ENCODE measurements around the gene MEGF8. TPM values are rescaled to one million over a fixed set of nuclear protein-coding genes. Genes with fewer than 3 reads are reported as not detected.

MEGF8 gene
- total RNA-seq, 1 experiment from 2014 or later: 7.7 TPM

DNA sequence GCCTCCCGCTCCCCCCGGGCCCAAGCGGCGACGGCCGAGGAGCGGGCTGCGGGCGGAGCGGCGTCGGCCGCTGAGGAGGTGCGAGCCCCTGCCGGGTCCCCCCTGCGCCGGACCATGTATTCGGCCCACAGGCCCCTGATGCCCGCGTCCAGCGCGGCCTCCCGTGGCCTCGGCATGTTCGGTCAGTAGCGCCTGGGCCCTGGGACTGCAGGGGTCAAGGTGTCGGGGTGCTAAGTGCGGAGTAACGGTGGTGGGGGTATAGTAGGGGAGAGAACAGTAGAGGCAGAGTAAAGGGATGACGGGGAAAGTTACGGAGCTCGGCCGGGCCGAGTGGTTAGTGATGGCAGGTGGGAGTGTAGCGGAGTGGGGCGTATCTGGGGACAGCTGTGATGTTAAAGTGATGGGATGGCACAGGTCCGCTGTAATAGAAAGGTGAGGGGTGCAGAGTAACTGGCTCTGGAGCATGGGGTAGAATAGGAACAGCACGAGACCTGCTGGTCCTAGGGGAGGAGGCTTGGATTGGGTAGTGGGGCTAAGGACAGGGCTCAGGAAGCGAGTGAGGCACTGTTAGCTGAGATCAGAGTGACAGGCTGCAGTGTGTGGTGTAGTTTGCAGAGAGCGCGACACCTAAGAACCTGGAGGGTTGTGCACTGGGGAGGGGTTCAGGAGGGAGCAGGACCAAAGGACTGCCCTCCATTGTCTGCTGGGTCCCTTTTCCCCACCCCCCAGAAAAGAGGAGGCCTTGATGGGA, 40.7 kb upstream of the MEGF8 start:
- intact Hi-C loops (cut with micrococcal nuclease): no loop called here
- H3K79me2 ChIP-seq (ENCODE audit: low read length): no peaks in the 10 kb centered on the region
- no peaks in the 10 kb centered on the region for H3K36me3 ChIP-seq (ENCODE audit: low read depth, low read length)
- no peaks in the 10 kb centered on the region for H3K27me3 ChIP-seq (ENCODE audit: low read length)
- ChIA-PET POLR2A (ENCODE audit: unreplicated experiment) (no interaction called here), CTCF (no interaction called here)
- no peak for ATAC-seq
- no peaks in the 10 kb centered on the region for H3K9me3 ChIP-seq (ENCODE audit: low read length)
- H3K4me3 ChIP-seq (ENCODE audit: low read length): no peak overlapping the region
- H2AFZ ChIP-seq (ENCODE audit: low read length): no peak overlapping the region
- H3K9ac ChIP-seq (ENCODE audit: low read length): no peak overlapping the region
- H3F3A ChIP-seq (ENCODE audit: low read length, unreplicated experiment): no peaks in the 10 kb centered on the region
- H3K4me1 ChIP-seq (ENCODE audit: insufficient read depth, low read length): no peaks in the 10 kb centered on the region
- H3K9me2 ChIP-seq (replicated peaks; ENCODE audit: low read length): no peaks in the 10 kb centered on the region
- no peak overlapping the region for H3K4me2 ChIP-seq (ENCODE audit: low read length)
- no peaks in the 10 kb centered on the region for H4K20me1 ChIP-seq (ENCODE audit: low read length)
- no peak for TF ChIP-seq EZH2phosphoT487 (IDR thresholded peaks at IDR 0.05; ENCODE audit: borderline replicate concordance, low read length)
- TF ChIP-seq, protein P1, sequence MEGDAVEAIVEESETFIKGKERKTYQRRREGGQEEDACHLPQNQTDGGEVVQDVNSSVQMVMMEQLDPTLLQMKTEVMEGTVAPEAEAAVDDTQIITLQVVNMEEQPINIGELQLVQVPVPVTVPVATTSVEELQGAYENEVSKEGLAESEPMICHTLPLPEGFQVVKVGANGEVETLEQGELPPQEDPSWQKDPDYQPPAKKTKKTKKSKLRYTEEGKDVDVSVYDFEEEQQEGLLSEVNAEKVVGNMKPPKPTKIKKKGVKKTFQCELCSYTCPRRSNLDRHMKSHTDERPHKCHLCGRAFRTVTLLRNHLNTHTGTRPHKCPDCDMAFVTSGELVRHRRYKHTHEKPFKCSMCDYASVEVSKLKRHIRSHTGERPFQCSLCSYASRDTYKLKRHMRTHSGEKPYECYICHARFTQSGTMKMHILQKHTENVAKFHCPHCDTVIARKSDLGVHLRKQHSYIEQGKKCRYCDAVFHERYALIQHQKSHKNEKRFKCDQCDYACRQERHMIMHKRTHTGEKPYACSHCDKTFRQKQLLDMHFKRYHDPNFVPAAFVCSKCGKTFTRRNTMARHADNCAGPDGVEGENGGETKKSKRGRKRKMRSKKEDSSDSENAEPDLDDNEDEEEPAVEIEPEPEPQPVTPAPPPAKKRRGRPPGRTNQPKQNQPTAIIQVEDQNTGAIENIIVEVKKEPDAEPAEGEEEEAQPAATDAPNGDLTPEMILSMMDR (conservative IDR thresholded peaks at IDR 0.05; ENCODE audit: low read depth, low read length): no peak
- TF ChIP-seq EZH2 (IDR thresholded peaks at IDR 0.05; ENCODE audit: low read length, unreplicated experiment): no peak
- DNase-seq: no peak
- no TSS peak for BruUV-seq (replicated peaks)
- no peak overlapping the region for H3K27ac ChIP-seq (ENCODE audit: low read length)

DNA sequence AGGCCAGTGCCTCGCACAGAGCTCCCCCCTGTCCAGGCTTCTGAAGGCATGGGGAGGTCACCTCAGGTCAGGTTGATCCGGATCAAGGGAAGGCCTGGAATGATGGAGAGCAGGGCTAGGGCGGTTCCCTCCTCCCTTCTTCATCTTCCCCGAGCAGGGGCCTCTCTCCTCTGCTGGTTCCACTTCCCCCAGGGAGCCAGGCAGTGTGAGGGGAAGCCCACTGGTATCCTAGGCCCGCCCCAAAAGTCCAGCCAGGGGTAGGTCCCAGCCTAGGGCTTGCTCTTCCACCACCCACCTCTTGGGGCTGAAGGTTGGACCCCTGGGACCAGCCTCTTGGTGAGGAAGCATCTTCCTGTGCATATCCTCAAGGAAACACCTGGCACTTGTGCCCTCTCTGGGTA, 39.9 kb upstream of the MEGF8 start:
- Histone ChIP-seq H3F3A (ENCODE audit: low read length, unreplicated experiment) (no peaks in the 10 kb centered on the region), H3K79me2 (ENCODE audit: low read length) (no peaks in the 10 kb centered on the region), H3K36me3 (ENCODE audit: low read depth, low read length) (no peaks in the 10 kb centered on the region), H2AFZ (ENCODE audit: low read length) (no peak overlapping the region), H3K27me3 (ENCODE audit: low read length) (no peaks in the 10 kb centered on the region), H3K4me2 (ENCODE audit: low read length) (no peak overlapping the region), H3K4me3 (ENCODE audit: low read length) (no peak overlapping the region), H3K9me3 (ENCODE audit: low read length) (no peaks in the 10 kb centered on the region), H4K20me1 (ENCODE audit: low read length) (no peaks in the 10 kb centered on the region), H3K9ac (ENCODE audit: low read length) (no peak overlapping the region), H3K9me2 (replicated peaks; ENCODE audit: low read length) (no peaks in the 10 kb centered on the region), H3K4me1 (ENCODE audit: insufficient read depth, low read length) (no peaks in the 10 kb centered on the region), H3K27ac (ENCODE audit: low read length) (no peak overlapping the region)
- CTCF ChIA-PET: no interaction called here
- ATAC-seq (no peak), DNase-seq (no peak)
- no TSS peak for BruUV-seq (replicated peaks)
- intact Hi-C loops (cut with micrococcal nuclease): no loop called here
- TF ChIP-seq EZH2 (IDR thresholded peaks at IDR 0.05; ENCODE audit: low read length, unreplicated experiment): no peak
- TF ChIP-seq, protein P1 (conservative IDR thresholded peaks at IDR 0.05; ENCODE audit: low read depth, low read length): no peak
- TF ChIP-seq EZH2phosphoT487 (IDR thresholded peaks at IDR 0.05; ENCODE audit: borderline replicate concordance, low read length): no peak
- POLR2A ChIA-PET (ENCODE audit: unreplicated experiment): no interaction called here

DNA sequence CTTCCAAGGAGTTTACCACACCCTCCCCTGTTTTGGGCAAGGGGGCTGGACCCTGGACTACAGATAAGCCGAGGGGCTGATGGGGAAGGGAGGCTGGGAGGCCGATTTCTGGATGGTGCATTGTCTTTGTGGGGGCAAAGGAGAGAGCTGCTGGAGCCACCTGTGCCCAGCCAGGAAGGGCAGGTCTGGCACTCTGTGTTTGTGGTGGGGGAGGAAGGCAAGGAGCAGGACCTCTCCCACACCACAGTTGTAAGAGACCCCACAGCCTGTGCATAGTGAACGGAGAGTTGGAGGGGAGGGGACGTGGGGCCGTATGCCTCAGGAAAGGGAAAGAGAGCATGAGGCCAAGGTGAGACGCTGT, 39.5 kb upstream of the MEGF8 start:
- no TSS peak for BruUV-seq (replicated peaks)
- H3K36me3 ChIP-seq (ENCODE audit: low read depth, low read length): no peaks in the 10 kb centered on the region
- no peaks in the 10 kb centered on the region for H3K9me3 ChIP-seq (ENCODE audit: low read length)
- no peak overlapping the region for H3K4me3 ChIP-seq (ENCODE audit: low read length)
- H3K9ac ChIP-seq (ENCODE audit: low read length): no peak overlapping the region
- intact Hi-C loops (cut with micrococcal nuclease): no loop called here
- ChIA-PET POLR2A (ENCODE audit: unreplicated experiment) (no interaction called here), CTCF (no interaction called here)
- H3F3A ChIP-seq (ENCODE audit: low read length, unreplicated experiment): no peaks in the 10 kb centered on the region
- TF ChIP-seq, protein P1 (conservative IDR thresholded peaks at IDR 0.05; ENCODE audit: low read depth, low read length): no peak
- TF ChIP-seq EZH2 (IDR thresholded peaks at IDR 0.05; ENCODE audit: low read length, unreplicated experiment) (no peak), EZH2phosphoT487 (IDR thresholded peaks at IDR 0.05; ENCODE audit: borderline replicate concordance, low read length) (no peak)
- H3K4me1 ChIP-seq (ENCODE audit: insufficient read depth, low read length): no peaks in the 10 kb centered on the region
- H3K79me2 ChIP-seq (ENCODE audit: low read length): no peaks in the 10 kb centered on the region
- no peak overlapping the region for H3K4me2 ChIP-seq (ENCODE audit: low read length)
- no peaks in the 10 kb centered on the region for H3K9me2 ChIP-seq (replicated peaks; ENCODE audit: low read length)
- H2AFZ ChIP-seq (ENCODE audit: low read length): no peak overlapping the region
- H3K27me3 ChIP-seq (ENCODE audit: low read length): no peaks in the 10 kb centered on the region
- no peak for ATAC-seq
- H3K27ac ChIP-seq (ENCODE audit: low read length): no peak overlapping the region
- DNase-seq: no peak
- H4K20me1 ChIP-seq (ENCODE audit: low read length): no peaks in the 10 kb centered on the region
